Stimulated activated CD8-positive, alpha-beta memory T cell treated with anti-CD3 and anti-CD28 coated beads, Interleukin-7, amount 100 ng/mL, for 24 hours (primary cell): ENCODE measurements around the gene DNAH10.

Experiments
- DNase-seq: peaks from one replicate; pipeline ENCODE4 v3.0.0-alpha.2; 2020; ENCODE audit warnings: low read depth

The DNAH10 gene

GRCh38 chr12:123888989-123889388 lies 126.9 kb downstream of the DNAH10 start:
- DNase-seq: no peak

- DNase-seq: no peak
Observed at GRCh38 chr12:123889848-123890535, 127.9 kb downstream of the DNAH10 start.

GRCh38 chr12:123890536-123890902 lies 128.4 kb downstream of the DNAH10 start:
- no peak for DNase-seq

GRCh38 chr12:123891011-123891410 lies 128.9 kb downstream of the DNAH10 start:
- no peak for DNase-seq

GRCh38 chr12:123891516-123892179 lies 129.5 kb downstream of the DNAH10 start:
- DNase-seq: no peak

- DNase-seq: no peak
Observed at GRCh38 chr12:123892180-123892559, 130.1 kb downstream of the DNAH10 start.

- no peak for DNase-seq
Observed at GRCh38 chr12:123892853-123893252, 130.8 kb downstream of the DNAH10 start.

GRCh38 chr12:123893276-123893675 lies 131.2 kb downstream of the DNAH10 start:
- DNase-seq: no peak

GRCh38 chr12:123894823-123895345 lies 132.8 kb downstream of the DNAH10 start:
- DNase-seq: no peak

- no peak for DNase-seq
Observed at GRCh38 chr12:123895451-123895850, 133.3 kb downstream of the DNAH10 start.

GRCh38 chr12:123896767-123897166 lies 134.7 kb downstream of the DNAH10 start:
- DNase-seq: no peak

GRCh38 chr12:123897221-123897620 lies 135.1 kb downstream of the DNAH10 start:
- no peak for DNase-seq

GRCh38 chr12:123898673-123899072 lies 136.6 kb downstream of the DNAH10 start:
- no peak for DNase-seq

- no peak for DNase-seq
Observed at GRCh38 chr12:123899368-123899767, 137.3 kb downstream of the DNAH10 start.

- DNase-seq: no peak
Observed at GRCh38 chr12:123900871-123901376, 138.8 kb downstream of the DNAH10 start.

- no peak for DNase-seq
Observed at GRCh38 chr12:123902821-123903220, 140.7 kb downstream of the DNAH10 start.

GRCh38 chr12:123903301-123904065 lies 141.4 kb downstream of the DNAH10 start:
- no peak for DNase-seq

- DNase-seq: peak; percentile 40
Observed at GRCh38 chr12:123905319-123905925, 143.3 kb downstream of the DNAH10 start.

GRCh38 chr12:123906711-123907420 lies 144.8 kb downstream of the DNAH10 start:
- no peak for DNase-seq

- DNase-seq: no peak
Observed at GRCh38 chr12:123907726-123908476, 145.8 kb downstream of the DNAH10 start.
